Esophagus mucosa (tissue), 1 donor: ENCODE measurements around the gene GSG1L. TPM values are rescaled to one million over a fixed set of nuclear protein-coding genes. Genes with fewer than 3 reads are reported as not detected.
"Not testable (repeated sequence)": the region's sequence is repeated elsewhere in the genome, so short reads cannot be mapped to it uniquely, and the experiment has no call there.

ENCODE experiments used
- ATAC-seq: fragments of 200-7000 bp; cut with Tn5 transposase; one replicate; pipeline ENCODE4 v1.9.1; 2020
- total RNA-seq: library from RNA; stranded (reverse); gene quantifications from one replicate; pipeline ENCODE4 v1.2.4, GENCODE V29; 2023
- donor health status: DM: yes; HTN: yes; CAD: no.

Gene GSG1L
- total RNA-seq, 1 donor from 2014 or later, result not detected

- no peak for ATAC-seq
Measured at GRCh38 chr16:27894386-27894785, 169.1 kb downstream of the GSG1L start.

- no peak for ATAC-seq
Measured at GRCh38 chr16:27892879-27893278, 170.6 kb downstream of the GSG1L start.

- no peak for ATAC-seq
Measured at GRCh38 chr16:27890866-27891265, 172.6 kb downstream of the GSG1L start.

- no peak for ATAC-seq
Measured at GRCh38 chr16:27890006-27890405, 173.5 kb downstream of the GSG1L start.

GRCh38 chr16:27883576-27883975 lies 179.9 kb downstream of the GSG1L start:
- ATAC-seq, result no peak

GRCh38 chr16:27880287-27880686 lies 183.2 kb downstream of the GSG1L start:
- ATAC-seq, result no peak

- ATAC-seq, result no peak
Measured at GRCh38 chr16:27879601-27880247, 183.8 kb downstream of the GSG1L start.

GRCh38 chr16:27872627-27873026 lies 190.9 kb downstream of the GSG1L start:
- not testable (repeated sequence) for ATAC-seq

- ATAC-seq, result no peak
Measured at GRCh38 chr16:27870116-27870798, 193.3 kb downstream of the GSG1L start.

- ATAC-seq, result no peak
Measured at GRCh38 chr16:27869411-27869810, 194.1 kb downstream of the GSG1L start.

- ATAC-seq, result no peak
Measured at GRCh38 chr16:27868180-27868579, 195.3 kb downstream of the GSG1L start.

GRCh38 chr16:27867122-27868110 lies 196.1 kb downstream of the GSG1L start:
- peak; percentile 94 for ATAC-seq

GRCh38 chr16:27863377-27863776 lies 200.1 kb downstream of the GSG1L start:
- no peak for ATAC-seq

GRCh38 chr16:27862953-27863352 lies 200.6 kb downstream of the GSG1L start:
- ATAC-seq, result no peak

GRCh38 chr16:27860091-27860490 lies 203.4 kb downstream of the GSG1L start:
- ATAC-seq, result no peak

GRCh38 chr16:27859020-27859419 lies 204.5 kb downstream of the GSG1L start:
- ATAC-seq, result no peak

GRCh38 chr16:27853651-27854050 lies 209.9 kb downstream of the GSG1L start:
- ATAC-seq, result no peak

- ATAC-seq, result no peak
Measured at GRCh38 chr16:27853101-27853500, 210.4 kb downstream of the GSG1L start.

- ATAC-seq, result no peak
Measured at GRCh38 chr16:27852681-27853080, 210.8 kb downstream of the GSG1L start.

- no peak for ATAC-seq
Measured at GRCh38 chr16:27852116-27852515, 211.4 kb downstream of the GSG1L start.

GRCh38 chr16:27851586-27851985 lies 211.9 kb downstream of the GSG1L start:
- no peak for ATAC-seq

- ATAC-seq, result no peak
Measured at GRCh38 chr16:27849621-27850020, 213.9 kb downstream of the GSG1L start.

GRCh38 chr16:27847030-27847550 lies 216.4 kb downstream of the GSG1L start:
- no peak for ATAC-seq
